ENCODE results near the gene CST7.

The CST7 gene

DNA sequence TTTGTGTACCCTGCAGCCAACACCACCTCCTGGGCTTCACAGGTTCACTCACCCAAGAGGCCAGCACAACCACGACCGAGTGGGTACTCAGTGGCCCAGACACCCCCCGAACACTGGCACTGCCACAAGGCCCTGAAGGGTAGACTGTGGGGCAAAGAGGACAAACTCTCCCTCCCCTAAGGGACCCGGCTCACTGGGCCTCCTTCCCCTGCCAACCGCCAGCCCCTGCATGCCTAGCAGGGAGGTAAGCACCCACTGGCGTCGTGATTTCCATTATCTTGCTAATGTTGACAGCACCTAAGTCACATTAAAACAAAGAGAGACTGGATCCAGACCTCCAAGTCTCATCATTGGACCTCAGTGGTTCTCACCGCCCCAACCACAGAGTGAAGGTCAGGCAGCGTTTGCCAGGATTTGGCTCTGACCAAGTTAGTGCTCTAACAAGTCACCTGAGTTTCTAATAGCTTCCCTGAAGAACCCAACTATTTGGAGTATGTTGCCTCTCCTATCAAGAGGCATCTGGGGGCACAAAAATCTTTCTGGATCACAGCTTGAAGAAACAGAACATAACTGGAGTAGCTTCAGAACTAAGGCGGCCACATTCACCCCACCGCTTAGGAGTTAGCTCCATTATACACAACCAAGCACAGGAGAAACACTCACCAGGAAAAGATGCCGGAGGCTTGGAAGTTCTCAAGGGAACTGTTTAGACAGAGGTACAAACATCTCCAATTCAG lies 57.5 kb downstream of the CST7 start:
- DNase-seq: no peak

GRCh38 chr20:25007491-25008305 lies 58.6 kb downstream of the CST7 start:
- DNase-seq: no peak

GRCh38 chr20:25008388-25009217 lies 59.5 kb downstream of the CST7 start:
- DNase-seq: no peak
